Activated B cell treated with CpG ODN at 0.5 μM for 24 hours (primary cell): ENCODE data around the gene TAGAP. TPM values are rescaled to one million over a fixed set of nuclear protein-coding genes. Genes with fewer than 3 reads are reported as not detected.

Source experiments
- ATAC-seq: fragments of 200-7000 bp; cut with Tn5 transposase; one replicate; pipeline ENCODE4 v1.10.0; 2021; ENCODE audit warnings: low read depth, mild to moderate bottlenecking, moderate library complexity
- CTCF ChIA-PET: fragments of 350-600 bp; sonication (Branson Sonifier 250); formaldehyde crosslinking; loops from one replicate; lab custom pipeline; 2021; ENCODE audit warnings: antibody characterized with exemption; lab: Charles Lee
- POLR2A ChIA-PET: fragments of 350-600 bp; sonication (Branson Sonifier 250); formaldehyde crosslinking; loops from one replicate; lab custom pipeline; 2021; ENCODE audit warnings: antibody characterized with exemption; lab: Charles Lee
- DNase-seq: peaks from one replicate; pipeline ENCODE4 v3.0.0; 2022
- H3K27ac Mint-ChIP-seq: one replicate; pipeline ENCODE4 v1.8.0; 2020; ENCODE audit warnings: mixed read lengths
- H3K27me3 Mint-ChIP-seq: one replicate; pipeline ENCODE4 v1.8.0; 2021; ENCODE audit warnings: mixed read lengths
- H3K36me3 Mint-ChIP-seq: one replicate; pipeline ENCODE4 v1.8.0; 2021; ENCODE audit warnings: low read depth, mixed read lengths
- H3K4me1 Mint-ChIP-seq: one replicate; pipeline ENCODE4 v1.8.0; 2021; ENCODE audit warnings: mixed read lengths
- H3K4me3 Mint-ChIP-seq: one replicate; pipeline ENCODE4 v1.8.0; 2020; ENCODE audit warnings: mild to moderate bottlenecking, mixed read lengths
- H3K9me3 Mint-ChIP-seq: one replicate; pipeline ENCODE4 v1.8.0; 2020; ENCODE audit warnings: mixed read lengths
- intact Hi-C: fragments of 100-400 bp; cut with micrococcal nuclease; formaldehyde crosslinking; loops from one replicate; pipeline ENCODE4 v1.15.1; 2024
- total RNA-seq: library from RNA; stranded (reverse); gene quantifications from 2 replicates; pipeline ENCODE4 v1.2.3, GENCODE V29; 2022
- TF ChIP-seq, protein P1 (sequence below): fragments of 200-600 bp; IDR thresholded peaks from one replicate; pipeline ENCODE4 v1.8.0; 2022; ENCODE audit warnings: antibody characterized with exemption, mild to moderate bottlenecking

The TAGAP gene
- total RNA-seq, 1 donor from 2014 or later = 129 TPM

DNA sequence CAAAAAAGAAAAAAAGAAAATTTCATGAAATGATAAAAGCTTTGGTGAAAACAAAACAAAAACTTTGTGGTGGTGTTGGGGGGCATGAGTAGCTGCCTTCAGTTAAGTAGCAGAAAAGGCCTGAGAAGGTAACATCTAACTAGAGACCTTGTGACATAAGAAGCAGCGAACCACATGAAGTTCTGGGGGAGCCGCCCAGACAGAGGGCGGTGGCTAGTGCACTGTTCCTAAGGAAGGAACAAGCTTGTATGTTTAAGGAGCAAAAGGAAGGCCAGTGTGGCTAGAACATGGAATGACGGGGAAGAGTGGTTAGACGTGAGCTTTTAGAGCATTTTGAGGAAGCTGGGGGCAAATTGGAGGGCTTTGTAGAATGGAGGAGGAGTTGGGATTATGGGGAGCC, 37.3 kb downstream of the TAGAP start:
- H3K4me1 Mint-ChIP-seq = peaks cover 32% of the 10 kb centered on the region
- H3K4me3 Mint-ChIP-seq = no peak overlapping the region
- ChIA-PET POLR2A (interaction anchor here (0.6 to 8.9 kb wide), 7 partner anchors 14 to 127 kb away, joined by 3 to 123 read pairs (median 20); partner anchors contain the start of gene TAGAP), CTCF (interaction anchor here (0.9 to 13.1 kb wide), 8 partner anchors 34 to 143 kb away, joined by 3 to 409 read pairs (median 24); partner anchors contain the start of gene TAGAP)
- no peaks in the 10 kb centered on the region for H3K9me3 Mint-ChIP-seq
- H3K27me3 Mint-ChIP-seq = no peaks in the 10 kb centered on the region
- ATAC-seq = no peak
- intact Hi-C loops = loop anchor here (5.0 kb wide), 1 partner anchor 645 kb away; no protein-coding TSS in a partner anchor
- no peak overlapping the region for H3K27ac Mint-ChIP-seq
- TF ChIP-seq, protein P1, sequence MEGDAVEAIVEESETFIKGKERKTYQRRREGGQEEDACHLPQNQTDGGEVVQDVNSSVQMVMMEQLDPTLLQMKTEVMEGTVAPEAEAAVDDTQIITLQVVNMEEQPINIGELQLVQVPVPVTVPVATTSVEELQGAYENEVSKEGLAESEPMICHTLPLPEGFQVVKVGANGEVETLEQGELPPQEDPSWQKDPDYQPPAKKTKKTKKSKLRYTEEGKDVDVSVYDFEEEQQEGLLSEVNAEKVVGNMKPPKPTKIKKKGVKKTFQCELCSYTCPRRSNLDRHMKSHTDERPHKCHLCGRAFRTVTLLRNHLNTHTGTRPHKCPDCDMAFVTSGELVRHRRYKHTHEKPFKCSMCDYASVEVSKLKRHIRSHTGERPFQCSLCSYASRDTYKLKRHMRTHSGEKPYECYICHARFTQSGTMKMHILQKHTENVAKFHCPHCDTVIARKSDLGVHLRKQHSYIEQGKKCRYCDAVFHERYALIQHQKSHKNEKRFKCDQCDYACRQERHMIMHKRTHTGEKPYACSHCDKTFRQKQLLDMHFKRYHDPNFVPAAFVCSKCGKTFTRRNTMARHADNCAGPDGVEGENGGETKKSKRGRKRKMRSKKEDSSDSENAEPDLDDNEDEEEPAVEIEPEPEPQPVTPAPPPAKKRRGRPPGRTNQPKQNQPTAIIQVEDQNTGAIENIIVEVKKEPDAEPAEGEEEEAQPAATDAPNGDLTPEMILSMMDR = no peak
- DNase-seq = no peak
- no peaks in the 10 kb centered on the region for H3K36me3 Mint-ChIP-seq

DNA sequence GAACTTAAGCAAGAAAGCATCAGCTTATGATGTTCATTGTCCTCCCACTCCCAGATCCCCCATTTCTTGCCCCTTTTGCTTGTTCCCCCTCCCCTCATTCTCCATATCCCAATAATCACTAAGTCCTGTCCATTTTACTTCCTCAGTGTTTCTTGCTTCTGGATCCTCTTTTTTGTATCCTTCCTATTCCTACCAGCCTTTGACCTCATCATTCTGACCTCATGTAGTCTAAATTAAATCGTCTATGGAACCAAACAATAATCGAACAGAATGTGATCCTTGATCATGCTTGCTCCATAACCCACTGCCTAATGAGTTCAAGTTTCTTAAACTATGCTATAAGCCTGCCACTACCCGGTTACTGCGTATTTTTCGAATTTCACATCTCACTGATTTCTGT, 39.4 kb downstream of the TAGAP start:
- H3K36me3 Mint-ChIP-seq = no peaks in the 10 kb centered on the region
- CTCF ChIA-PET = interaction anchor here (9.1 to 13.1 kb wide), 2 partner anchors 36 to 127 kb away, joined by 113 to 409 read pairs; partner anchors contain the start of gene TAGAP
- no peak for ATAC-seq
- no peaks in the 10 kb centered on the region for H3K9me3 Mint-ChIP-seq
- DNase-seq = no peak
- H3K27ac Mint-ChIP-seq = no peak overlapping the region
- POLR2A ChIA-PET = interaction anchor here (0.7 to 0.8 kb wide), 2 partner anchors 99 to 127 kb away, joined by 3 to 4 read pairs; no protein-coding TSS in a partner anchor
- intact Hi-C loops = loop anchor here (5.0 kb wide), 1 partner anchor 647 kb away; no protein-coding TSS in a partner anchor
- H3K4me3 Mint-ChIP-seq = no peak overlapping the region
- no peaks in the 10 kb centered on the region for H3K27me3 Mint-ChIP-seq
- TF ChIP-seq, protein P1 = no peak
- H3K4me1 Mint-ChIP-seq = peaks cover 28% of the 10 kb centered on the region

DNA sequence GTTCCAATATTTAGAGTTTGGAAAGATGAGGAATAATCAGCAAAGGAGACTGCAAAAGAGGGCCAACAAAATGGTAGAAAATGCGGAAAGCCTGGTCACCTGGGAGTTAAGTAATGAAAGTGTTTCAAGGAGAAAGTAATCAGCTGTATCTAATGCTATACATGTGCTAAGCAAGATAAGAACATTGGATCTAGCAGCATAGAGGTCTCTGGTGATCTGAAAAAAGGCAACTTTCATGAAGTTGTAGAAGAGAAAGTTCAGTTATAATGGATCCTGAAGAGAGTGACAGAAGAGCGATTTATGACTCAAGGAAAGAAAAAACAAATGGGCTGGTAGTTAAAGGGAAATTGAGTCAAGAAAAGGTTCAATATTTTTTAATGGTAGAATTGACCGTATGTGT, 40.2 kb downstream of the TAGAP start:
- TF ChIP-seq, protein P1 = no peak
- no peaks in the 10 kb centered on the region for H3K9me3 Mint-ChIP-seq
- DNase-seq (no peak), ATAC-seq (no peak)
- intact Hi-C loops = no loop called here
- peaks cover 25% of the 10 kb centered on the region for H3K4me1 Mint-ChIP-seq
- ChIA-PET CTCF (interaction anchor here (2.9 to 13.1 kb wide), 3 partner anchors 36 to 128 kb away, joined by 12 to 409 read pairs (median 113); partner anchors contain the start of gene TAGAP), POLR2A (interaction anchor here (0.6 to 1.1 kb wide), 3 partner anchors 9 to 128 kb away, joined by 4 to 6 read pairs (median 4); no protein-coding TSS in a partner anchor)
- no peaks in the 10 kb centered on the region for H3K36me3 Mint-ChIP-seq
- H3K27me3 Mint-ChIP-seq = no peaks in the 10 kb centered on the region
- no peak overlapping the region for H3K27ac Mint-ChIP-seq
- H3K4me3 Mint-ChIP-seq = no peak overlapping the region

DNA sequence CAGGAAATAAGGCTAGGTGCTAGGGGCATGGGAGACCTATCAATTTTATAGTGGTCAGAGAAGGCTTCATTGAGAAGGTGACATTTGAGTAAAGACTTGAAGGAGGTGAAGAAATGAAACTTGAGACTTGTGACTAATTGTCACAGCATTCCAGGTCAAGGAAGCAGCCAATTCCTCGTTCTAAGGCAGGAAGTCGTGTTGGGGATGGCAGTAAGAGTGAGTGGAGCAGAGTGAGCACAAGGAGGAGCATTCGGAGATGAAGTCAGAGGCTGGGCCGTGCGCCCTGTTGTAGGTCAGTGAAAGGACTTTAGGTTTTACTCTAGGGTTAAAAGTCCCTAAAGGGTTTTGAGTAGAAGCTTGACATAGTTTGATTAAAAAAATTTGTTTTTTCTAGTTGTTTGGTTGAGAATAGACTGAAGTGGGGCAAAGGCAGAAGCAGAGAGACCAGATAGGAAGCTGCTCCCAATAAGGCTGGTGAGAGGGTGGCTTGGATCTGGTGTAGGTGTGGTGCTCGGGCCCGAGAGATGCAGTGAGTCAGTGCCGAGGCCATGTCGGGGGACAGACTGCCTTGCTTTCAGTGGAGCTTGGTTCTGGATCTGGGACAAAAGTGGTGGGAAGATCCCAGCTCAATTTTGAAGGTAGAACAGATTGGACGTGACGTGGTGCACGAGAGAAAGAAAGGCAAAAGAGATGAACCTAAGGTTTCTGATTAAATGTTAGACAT, 42.2 kb downstream of the TAGAP start:
- ChIA-PET POLR2A (interaction anchor here (0.7 to 1.3 kb wide), 2 partner anchors 35 to 37 kb away, joined by 3 read pairs; no protein-coding TSS in a partner anchor), CTCF (interaction anchor here (2.9 to 13.1 kb wide), 2 partner anchors 102 to 130 kb away, joined by 12 to 409 read pairs; no protein-coding TSS in a partner anchor)
- Mint-ChIP-seq H3K4me3 (no peak overlapping the region), H3K4me1 (peaks cover 21% of the 10 kb centered on the region), H3K27me3 (no peaks in the 10 kb centered on the region), H3K36me3 (peaks cover 3% of the 10 kb centered on the region), H3K9me3 (no peaks in the 10 kb centered on the region), H3K27ac (no peak overlapping the region)
- TF ChIP-seq, protein P1 = no peak
- intact Hi-C loops = no loop called here
- ATAC-seq (no peak), DNase-seq (no peak)
